HepG2 (cell line): ENCODE results near the gene EARS2. TPM values are rescaled to one million over a fixed set of nuclear protein-coding genes. Genes with fewer than 3 reads are reported as not detected.

Source experiments
- ARNT ChIP-seq: fragments of 450-650 bp; IDR thresholded peaks from 2 replicates; pipeline ENCODE4 v1.6.1; 2017
- ETS1 ChIP-seq: sonication (generic); formaldehyde crosslinking; IDR thresholded peaks from 2 replicates; pipeline ENCODE4 v1.4.0; 2020; ENCODE audit warnings: missing genetic modification reagents
- EZH2 ChIP-seq: conservative IDR thresholded peaks from 2 replicates; pipeline ENCODE4 v1.6.1; 2012; ENCODE audit warnings: mild to moderate bottlenecking, low read depth, low read length, moderate library complexity
- LBX2 ChIP-seq: sonication (generic); formaldehyde crosslinking; IDR thresholded peaks from 2 replicates; pipeline ENCODE4 v1.5.0; 2020; ENCODE audit warnings: missing genetic modification reagents, mild to moderate bottlenecking, borderline replicate concordance
- MTERF4 ChIP-seq: sonication (generic); formaldehyde crosslinking; IDR thresholded peaks from 2 replicates; pipeline ENCODE4 v1.8.0; 2023; ENCODE audit warnings: mild to moderate bottlenecking, missing genetic modification reagents
- PAWR ChIP-seq: sonication (generic); formaldehyde crosslinking; IDR thresholded peaks from 2 replicates; pipeline ENCODE4 v1.4.0; 2020; ENCODE audit warnings: missing genetic modification reagents, mild to moderate bottlenecking, borderline replicate concordance
- SP4 ChIP-seq: sonication (generic); formaldehyde crosslinking; IDR thresholded peaks from 2 replicates; pipeline ENCODE4 v1.8.1; 2023; ENCODE audit warnings: mild to moderate bottlenecking, missing genetic modification reagents
- YEATS2 ChIP-seq: sonication (generic); formaldehyde crosslinking; IDR thresholded peaks from 2 replicates; pipeline ENCODE4 v1.4.0; 2020; ENCODE audit warnings: missing genetic modification reagents, borderline replicate concordance
- ZFP37 ChIP-seq: sonication (generic); formaldehyde crosslinking; IDR thresholded peaks from 2 replicates; pipeline ENCODE4 v1.4.0; 2020; ENCODE audit warnings: missing genetic modification reagents, borderline replicate concordance
- ZNF207 ChIP-seq: fragments of 450-650 bp; IDR thresholded peaks from 2 replicates; pipeline ENCODE4 v1.6.1; 2016; ENCODE audit warnings: antibody characterized with exemption, borderline replicate concordance
- ZNF3 ChIP-seq: IDR thresholded peaks from 2 replicates; pipeline ENCODE4 v1.7.0; 2017; ENCODE audit warnings: inconsistent platforms
- ZNF318 ChIP-seq: sonication (generic); formaldehyde crosslinking; IDR thresholded peaks from 2 replicates; pipeline ENCODE4 v1.4.0; 2020; ENCODE audit warnings: mild to moderate bottlenecking, missing genetic modification reagents
- ZNF446 ChIP-seq: sonication (generic); formaldehyde crosslinking; IDR thresholded peaks from 2 replicates; pipeline ENCODE4 v1.5.0; 2020; ENCODE audit warnings: mild to moderate bottlenecking, missing genetic modification reagents
- ZNF737 ChIP-seq: sonication (generic); formaldehyde crosslinking; IDR thresholded peaks from 2 replicates; pipeline ENCODE4 v1.5.0; 2020; ENCODE audit warnings: missing genetic modification reagents, mild to moderate bottlenecking, borderline replicate concordance
- ZNF784 ChIP-seq: sonication (generic); formaldehyde crosslinking; IDR thresholded peaks from 2 replicates; pipeline ENCODE4 v1.5.1; 2020; ENCODE audit warnings: missing genetic modification reagents, mild to moderate bottlenecking, borderline replicate concordance
- ZNF790 ChIP-seq: sonication (generic); formaldehyde crosslinking; IDR thresholded peaks from 2 replicates; pipeline ENCODE4 v1.8.0; 2022; ENCODE audit warnings: missing genetic modification reagents, mild to moderate bottlenecking, borderline replicate concordance
- ZSCAN22 ChIP-seq: sonication (generic); formaldehyde crosslinking; IDR thresholded peaks from 2 replicates; pipeline ENCODE4 v1.4.0; 2020; ENCODE audit warnings: mild to moderate bottlenecking, missing genetic modification reagents
- polyA plus RNA-seq, 8 experiments: library from polyadenylated mRNA; depleted of rRNA in 3 of 8; stranded (reverse) in 7 of 8; unstranded in 1 of 8; fragments of >200 nt; fragmentation: Illumina TruSeq in 4 of 8; extraction: Trizol in 4 of 8; gene quantifications; 2 replicates each; pipeline versions ENCODE4 v1.2.1 to v1.2.3, GENCODE V29; 2011 to 2016; ENCODE audit warnings: low read depth in 4 of 8, missing spikeins in 1 of 8, mixed read lengths in 1 of 8; ENCODE audit not compliant: insufficient read depth in 1 of 8
- total RNA-seq, 5 experiments: library from RNA; depleted of rRNA; stranded (reverse); fragments of >200 nt; fragmentation: Illumina TruSeq; extraction: Trizol; gene quantifications; 2 replicates each; pipeline ENCODE4 v1.2.3, GENCODE V29; 2016; ENCODE audit warnings: low read depth in 1 of 5

The EARS2 gene
- total and polyA plus RNA-seq, 2 of the 13 experiments (the other 11 are each of a cell fraction or from before 2014, with no cell fraction given) = 49.4 to 80.4 TPM

GRCh38 chr16:23556881-23557778 lies at the start of gene EARS2, which contains the start of gene UBFD1 (continued):
- TF ChIP-seq LBX2 (CRISPR knock-in tag) (no peak; the same call in 1 of the 2 replicates), ZNF790 (CRISPR knock-in tag) (peak; percentile 73; the same call in 1 of the 2 replicates), ARNT (no peak), ZNF3 (CRISPR knock-in tag) (peak; percentile 94), ZFP37 (CRISPR knock-in tag) (peak; percentile 83; the same call in 1 of the 2 replicates), YEATS2 (CRISPR knock-in tag) (peak; percentile 98), ZSCAN22 (CRISPR knock-in tag) (peak; percentile 83), ETS1 (CRISPR knock-in tag) (peak; percentile 89), EZH2 (no peak), SP4 (peak; percentile 96), PAWR (CRISPR knock-in tag) (peak; percentile 86; the same call in 1 of the 2 replicates), ZNF207 (no peak), ZNF318 (CRISPR knock-in tag) (no peak), ZNF737 (CRISPR knock-in tag) (no peak; the same call in 1 of the 2 replicates), MTERF4 (CRISPR knock-in tag) (no peak), ZNF446 (no peak), ZNF784 (CRISPR knock-in tag) (peak; percentile 92)
